KMS-11 (cell line): ENCODE data around the gene GOLGA3.

Experiments
- H2AFZ ChIP-seq: fragments of 200-600 bp; sonication (generic); 2 replicates; pipeline ENCODE4 v1.6.1; 2016; ENCODE audit warnings: antibody characterized with exemption, mixed run types, low read depth
- H3K27ac ChIP-seq: fragments of 200-600 bp; sonication (generic); 2 replicates; pipeline ENCODE4 v1.6.1; 2016; ENCODE audit warnings: mild to moderate bottlenecking, mixed run types
- H3K27me3 ChIP-seq: fragments of 200-600 bp; sonication (generic); 2 replicates; pipeline ENCODE4 v1.6.1; 2017; ENCODE audit warnings: mild to moderate bottlenecking, low read depth, mixed run types, moderate library complexity; ENCODE audit not compliant: insufficient read depth
- H3K36me3 ChIP-seq: fragments of 200-600 bp; sonication (generic); 2 replicates; pipeline ENCODE4 v1.6.1; 2017; ENCODE audit warnings: mild to moderate bottlenecking, mixed run types; ENCODE audit not compliant: insufficient read depth
- H3K4me1 ChIP-seq: fragments of 200-600 bp; sonication (generic); 2 replicates; pipeline ENCODE4 v1.6.1; 2016; ENCODE audit warnings: mild to moderate bottlenecking, low read depth, mixed run types; ENCODE audit not compliant: poor library complexity, severe bottlenecking
- H3K4me2 ChIP-seq: fragments of 200-600 bp; sonication (generic); 2 replicates; pipeline ENCODE4 v1.7.0; 2016; ENCODE audit warnings: mild to moderate bottlenecking, mixed run types
- H3K4me3 ChIP-seq: fragments of 200-600 bp; sonication (generic); IDR thresholded peaks from 2 replicates; pipeline ENCODE4 v1.6.1; 2017; ENCODE audit warnings: low read depth, low read length, mixed read lengths; ENCODE audit not compliant: insufficient read depth
- H3K79me2 ChIP-seq: fragments of 200-600 bp; sonication (generic); 2 replicates; pipeline ENCODE4 v1.6.1; 2016; ENCODE audit warnings: low read depth, mixed run types; ENCODE audit not compliant: insufficient read depth
- H3K9ac ChIP-seq: fragments of 200-600 bp; sonication (generic); 2 replicates; pipeline ENCODE4 v1.6.1; 2016; ENCODE audit warnings: mild to moderate bottlenecking, mixed run types
- H4K20me1 ChIP-seq: fragments of 200-600 bp; sonication (generic); 2 replicates; pipeline ENCODE4 v1.6.1; 2016; ENCODE audit warnings: mild to moderate bottlenecking, mixed run types; ENCODE audit not compliant: insufficient read depth
- TF ChIP-seq, protein P1 (sequence below): fragments of 200-600 bp; sonication (generic); conservative IDR thresholded peaks from 2 replicates; pipeline ENCODE4 v1.6.1; 2017; ENCODE audit warnings: low read depth, mild to moderate bottlenecking, antibody characterized with exemption, low read length, moderate library complexity, mixed read lengths

Gene GOLGA3

DNA sequence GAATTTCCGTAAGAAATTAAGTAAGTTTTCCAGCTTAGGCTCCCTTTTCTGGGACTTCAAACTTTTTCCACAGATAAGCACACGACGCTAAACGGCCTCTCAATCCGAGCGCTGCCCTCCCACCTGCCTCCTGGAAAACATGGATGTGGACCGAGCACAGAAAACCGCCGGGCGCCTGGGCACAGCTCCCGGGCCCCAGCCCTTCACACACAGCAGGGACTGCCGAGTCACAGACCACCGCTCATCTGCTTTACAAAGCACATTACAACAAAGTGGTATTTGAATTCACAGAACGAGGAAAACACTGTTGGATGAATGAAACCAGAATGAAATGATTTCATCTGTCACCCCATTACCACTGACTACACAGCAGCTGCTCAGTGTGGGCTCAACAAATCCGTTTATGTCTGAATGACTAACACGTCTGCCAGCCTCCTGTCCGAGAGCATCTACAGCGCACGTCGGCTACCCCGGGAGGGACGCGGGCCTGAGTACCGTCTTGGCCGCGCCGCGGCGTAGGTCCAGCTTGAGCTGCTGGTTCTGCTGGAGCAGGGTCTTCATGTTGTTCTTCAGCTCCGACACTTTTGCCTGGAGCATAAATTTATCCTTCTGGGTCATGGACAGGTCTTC, 53.9 kb downstream of the GOLGA3 start:
- H4K20me1 ChIP-seq = no peaks in the 10 kb centered on the region
- H3K79me2 ChIP-seq = no peaks in the 10 kb centered on the region
- TF ChIP-seq, protein P1, sequence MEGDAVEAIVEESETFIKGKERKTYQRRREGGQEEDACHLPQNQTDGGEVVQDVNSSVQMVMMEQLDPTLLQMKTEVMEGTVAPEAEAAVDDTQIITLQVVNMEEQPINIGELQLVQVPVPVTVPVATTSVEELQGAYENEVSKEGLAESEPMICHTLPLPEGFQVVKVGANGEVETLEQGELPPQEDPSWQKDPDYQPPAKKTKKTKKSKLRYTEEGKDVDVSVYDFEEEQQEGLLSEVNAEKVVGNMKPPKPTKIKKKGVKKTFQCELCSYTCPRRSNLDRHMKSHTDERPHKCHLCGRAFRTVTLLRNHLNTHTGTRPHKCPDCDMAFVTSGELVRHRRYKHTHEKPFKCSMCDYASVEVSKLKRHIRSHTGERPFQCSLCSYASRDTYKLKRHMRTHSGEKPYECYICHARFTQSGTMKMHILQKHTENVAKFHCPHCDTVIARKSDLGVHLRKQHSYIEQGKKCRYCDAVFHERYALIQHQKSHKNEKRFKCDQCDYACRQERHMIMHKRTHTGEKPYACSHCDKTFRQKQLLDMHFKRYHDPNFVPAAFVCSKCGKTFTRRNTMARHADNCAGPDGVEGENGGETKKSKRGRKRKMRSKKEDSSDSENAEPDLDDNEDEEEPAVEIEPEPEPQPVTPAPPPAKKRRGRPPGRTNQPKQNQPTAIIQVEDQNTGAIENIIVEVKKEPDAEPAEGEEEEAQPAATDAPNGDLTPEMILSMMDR = no peak
- no peak overlapping the region for H3K4me2 ChIP-seq
- no peak overlapping the region for H2AFZ ChIP-seq
- no peak overlapping the region for H3K9ac ChIP-seq
- H3K36me3 ChIP-seq = no peaks in the 10 kb centered on the region
- H3K27me3 ChIP-seq = no peaks in the 10 kb centered on the region
- H3K4me1 ChIP-seq = no peaks in the 10 kb centered on the region
- H3K4me3 ChIP-seq = no peak overlapping the region
- no peak overlapping the region for H3K27ac ChIP-seq

DNA sequence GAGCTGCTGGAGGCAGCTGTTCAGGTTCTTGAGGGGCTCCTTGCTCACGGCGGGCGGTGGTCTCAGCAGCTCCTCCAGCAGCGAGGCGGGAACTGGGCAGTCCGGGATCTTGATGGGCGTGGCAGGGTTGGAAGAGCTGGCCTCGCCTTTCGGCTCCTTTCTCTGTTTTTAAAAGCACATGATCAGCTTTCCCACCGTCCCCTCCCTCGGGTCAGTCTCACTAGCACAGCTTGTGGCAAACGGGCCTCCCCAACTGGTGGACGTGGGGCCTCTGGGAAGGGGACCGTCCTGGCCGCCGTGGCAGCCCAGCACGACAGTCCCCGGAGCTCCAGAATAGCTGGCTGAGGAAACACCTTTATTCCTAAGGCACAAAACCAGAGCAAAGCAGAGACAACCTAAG, 54.5 kb downstream of the GOLGA3 start:
- Histone ChIP-seq H3K79me2 (no peaks in the 10 kb centered on the region), H3K4me1 (no peaks in the 10 kb centered on the region), H3K27me3 (no peaks in the 10 kb centered on the region), H3K9ac (no peak overlapping the region), H3K4me2 (no peak overlapping the region), H3K36me3 (no peaks in the 10 kb centered on the region), H3K4me3 (no peak overlapping the region), H3K27ac (no peak overlapping the region), H2AFZ (no peak overlapping the region), H4K20me1 (no peaks in the 10 kb centered on the region)
- TF ChIP-seq, protein P1 = no peak

DNA sequence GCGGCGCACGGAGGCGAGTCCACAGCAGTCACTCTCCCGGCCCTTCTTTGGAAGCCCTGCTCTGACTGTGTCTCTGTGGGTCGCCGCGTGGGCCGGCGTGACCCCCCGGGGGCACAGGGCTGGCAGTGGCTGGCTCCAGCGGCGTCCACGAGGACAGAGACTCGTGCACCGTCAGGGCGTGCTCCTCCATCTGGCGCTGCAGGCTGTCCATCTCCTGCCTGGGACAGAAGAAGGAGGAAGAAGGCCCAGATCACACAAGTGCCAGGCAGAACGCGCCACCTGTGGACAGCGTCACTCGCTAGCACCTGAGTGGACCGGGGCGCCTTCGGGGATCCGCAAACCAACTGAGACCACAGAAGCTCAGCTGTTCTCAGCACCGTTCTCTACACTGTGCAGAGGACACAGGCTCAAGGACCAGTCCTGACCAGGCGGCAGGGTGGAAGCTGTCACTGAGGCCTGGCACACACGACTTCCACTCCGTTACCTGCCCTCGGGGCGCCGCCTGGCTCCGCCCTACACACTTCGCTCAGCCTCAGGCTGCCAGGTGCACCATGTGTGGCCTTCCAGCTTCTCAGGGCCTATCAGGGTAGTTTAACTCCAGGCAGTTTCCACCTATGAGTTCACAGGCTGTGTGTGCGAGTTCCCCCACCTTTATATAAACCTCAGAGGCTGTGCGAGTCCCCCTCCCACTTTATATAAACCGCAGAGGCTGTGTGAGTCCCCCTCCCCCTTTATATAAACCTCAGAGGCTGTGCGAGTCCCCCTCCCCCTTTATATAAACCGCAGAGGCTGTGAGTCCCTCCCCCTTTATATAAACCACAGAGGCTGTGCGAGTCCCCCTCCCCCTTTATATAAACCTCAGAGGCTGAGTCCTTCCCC, 55.4 kb downstream of the GOLGA3 start:
- Histone ChIP-seq H3K36me3 (no peaks in the 10 kb centered on the region), H3K4me1 (no peaks in the 10 kb centered on the region), H3K27ac (no peak overlapping the region)

DNA sequence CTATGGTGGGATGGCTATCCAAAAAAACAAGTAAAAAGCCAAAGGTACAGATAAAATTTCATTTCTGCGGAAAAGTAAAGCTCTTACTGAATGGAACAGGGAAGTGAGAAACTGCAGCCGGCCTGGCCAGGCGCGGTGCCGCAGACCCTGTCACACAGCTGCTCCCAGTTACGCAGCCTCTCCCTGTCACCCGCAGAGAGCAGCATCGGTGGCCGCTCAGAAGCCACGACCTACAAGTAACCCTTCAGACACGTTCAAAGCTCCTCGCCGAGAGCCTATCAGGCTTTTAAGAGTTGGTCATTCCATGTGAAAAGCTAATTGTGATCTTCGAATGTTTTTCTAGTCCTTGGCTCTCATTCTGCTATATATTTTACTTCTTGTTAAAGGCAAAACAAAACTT, 56.1 kb downstream of the GOLGA3 start:
- H3K4me2 ChIP-seq = no peak overlapping the region
- H3K4me3 ChIP-seq = no peak overlapping the region
- H3K36me3 ChIP-seq = no peaks in the 10 kb centered on the region
- H3K27me3 ChIP-seq = no peaks in the 10 kb centered on the region
- no peak overlapping the region for H2AFZ ChIP-seq
- H3K4me1 ChIP-seq = no peaks in the 10 kb centered on the region
- no peak overlapping the region for H3K9ac ChIP-seq
- H4K20me1 ChIP-seq = no peaks in the 10 kb centered on the region
- TF ChIP-seq, protein P1 = no peak
- H3K27ac ChIP-seq = no peak overlapping the region
- no peaks in the 10 kb centered on the region for H3K79me2 ChIP-seq

More for the DNA sequence above, 55.4 kb downstream of the GOLGA3 start:
- H3K79me2 ChIP-seq = no peaks in the 10 kb centered on the region
- no peak overlapping the region for H3K4me3 ChIP-seq
- no peaks in the 10 kb centered on the region for H4K20me1 ChIP-seq
- TF ChIP-seq, protein P1 = no peak
- no peaks in the 10 kb centered on the region for H3K27me3 ChIP-seq
- no peak overlapping the region for H3K9ac ChIP-seq
- H2AFZ ChIP-seq = no peak overlapping the region
- H3K4me2 ChIP-seq = no peak overlapping the region
